Hindlimb muscle (tissue), 1 donor: ENCODE results near the gene LRRC58. TPM values are rescaled to one million over a fixed set of nuclear protein-coding genes. Genes with fewer than 3 reads are reported as not detected.
A peak's percentile ranks its signal among the peaks of the same experiment; 100 is the strongest.

Experiments
- DNase-seq: peaks from one replicate; pipeline ENCODE4 v3.0.0-alpha.2; 2013
- polyA plus RNA-seq: library from polyadenylated mRNA; unstranded; fragments of 120-200 nt; gene quantifications from one replicate; pipeline ENCODE4 v1.2.1, GENCODE V29; 2013; ENCODE audit not compliant: insufficient read length

LRRC58 gene
- polyA plus RNA-seq, 1 donor: 11.1 TPM

GRCh38 chr3:120276767-120277166 is 72.4 kb downstream of the LRRC58 start:
- DNase-seq: no peak

DNA sequence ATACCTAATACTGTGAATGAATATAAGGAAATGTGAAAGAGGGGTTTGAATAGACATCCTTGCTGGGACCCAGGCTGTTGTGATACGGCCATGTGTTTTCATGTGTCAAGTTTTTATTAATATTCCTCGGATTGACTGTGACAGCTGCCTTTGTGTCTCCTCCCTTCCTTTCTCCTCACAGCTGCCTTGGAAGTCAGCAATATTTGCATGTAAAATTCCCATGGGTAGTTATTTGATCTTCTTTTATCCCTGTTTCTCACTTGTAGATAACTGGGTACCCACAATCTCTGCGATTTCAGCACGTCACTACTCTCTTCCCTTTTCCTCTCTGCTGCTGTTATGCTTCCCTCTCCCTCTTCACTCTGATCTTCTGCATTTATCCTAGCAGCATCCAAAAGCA is 73.5 kb downstream of the LRRC58 start:
- DNase-seq: peak; percentile 30

DNA sequence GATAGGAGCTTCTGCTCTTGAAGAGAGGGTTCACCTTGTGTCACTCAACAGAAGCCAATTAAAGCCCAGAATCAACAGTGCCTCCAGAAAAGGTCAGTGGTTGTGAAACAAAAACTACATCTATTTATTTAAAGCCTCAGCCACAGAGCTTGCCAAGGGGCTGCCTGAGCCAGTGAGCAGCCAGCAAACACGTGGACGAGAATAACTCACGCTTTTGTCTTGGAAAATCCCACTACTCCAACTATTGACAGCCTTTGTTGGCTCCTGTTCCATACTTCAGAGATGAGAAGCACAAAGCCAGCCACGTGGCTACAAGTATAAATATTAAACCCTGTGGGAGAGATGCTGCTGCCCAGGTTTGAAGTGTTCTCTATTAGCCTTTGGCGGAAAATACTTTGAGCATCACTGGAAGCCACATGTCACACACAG is 74.4 kb downstream of the LRRC58 start:
- peak; percentile 64 for DNase-seq

Other genes starting within 250 kb of the LRRC58 start
- 2.7 TPM for gene GPR156, start 64.1 kb downstream of the LRRC58 start, polyA plus RNA-seq
- 471 TPM for gene FSTL1, start 101.6 kb upstream of the LRRC58 start, polyA plus RNA-seq
- gene NDUFB4, start 247.0 kb upstream of the LRRC58 start, polyA plus RNA-seq: 172 TPM